Esophagus squamous epithelium (tissue), 4 donors: Measurements from ENCODE around the gene MGAT5.

ENCODE experiments used
- POLR2A ChIP-seq, 4 donors: fragments of 450-650 bp; IDR thresholded peaks; one replicate each; pipeline ENCODE4 v1.6.1; 2017; ENCODE audit warnings: antibody characterized with exemption in 4 of 4, mild to moderate bottlenecking in 4 of 4, moderate library complexity in 3 of 4
- TF ChIP-seq, protein P1 (sequence below), 6 experiments: fragments of 450-650 bp in 4 of 6; fragments of 200-600 bp in 2 of 6; sonication (generic) in 2 of 6; IDR thresholded peaks; one replicate each; pipeline ENCODE4 v1.5.1; 2016 to 2019; ENCODE audit warnings: antibody characterized with exemption in 6 of 6, mild to moderate bottlenecking in 4 of 6, moderate library complexity in 4 of 6

DNA sequence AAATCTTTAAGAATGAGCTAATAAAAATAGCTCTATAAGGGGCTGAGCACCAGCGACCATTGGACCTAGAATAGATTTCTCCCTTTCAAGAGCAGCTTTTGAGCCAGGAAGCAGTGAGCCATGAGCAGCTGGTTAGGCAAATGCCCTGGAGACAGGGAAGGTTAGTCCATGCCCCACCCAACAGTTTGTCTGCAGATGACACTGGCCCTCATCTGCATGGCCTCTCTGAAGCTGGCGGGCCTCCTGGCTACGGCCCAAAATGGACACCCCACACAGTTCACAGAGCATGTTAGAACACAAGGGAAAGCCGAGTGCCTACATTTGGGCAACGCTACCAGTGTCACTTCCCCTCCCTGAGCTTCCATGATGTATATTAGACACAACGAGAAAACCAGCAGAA is 201.1 kb downstream of the MGAT5 start:
- TF ChIP-seq, protein P1, sequence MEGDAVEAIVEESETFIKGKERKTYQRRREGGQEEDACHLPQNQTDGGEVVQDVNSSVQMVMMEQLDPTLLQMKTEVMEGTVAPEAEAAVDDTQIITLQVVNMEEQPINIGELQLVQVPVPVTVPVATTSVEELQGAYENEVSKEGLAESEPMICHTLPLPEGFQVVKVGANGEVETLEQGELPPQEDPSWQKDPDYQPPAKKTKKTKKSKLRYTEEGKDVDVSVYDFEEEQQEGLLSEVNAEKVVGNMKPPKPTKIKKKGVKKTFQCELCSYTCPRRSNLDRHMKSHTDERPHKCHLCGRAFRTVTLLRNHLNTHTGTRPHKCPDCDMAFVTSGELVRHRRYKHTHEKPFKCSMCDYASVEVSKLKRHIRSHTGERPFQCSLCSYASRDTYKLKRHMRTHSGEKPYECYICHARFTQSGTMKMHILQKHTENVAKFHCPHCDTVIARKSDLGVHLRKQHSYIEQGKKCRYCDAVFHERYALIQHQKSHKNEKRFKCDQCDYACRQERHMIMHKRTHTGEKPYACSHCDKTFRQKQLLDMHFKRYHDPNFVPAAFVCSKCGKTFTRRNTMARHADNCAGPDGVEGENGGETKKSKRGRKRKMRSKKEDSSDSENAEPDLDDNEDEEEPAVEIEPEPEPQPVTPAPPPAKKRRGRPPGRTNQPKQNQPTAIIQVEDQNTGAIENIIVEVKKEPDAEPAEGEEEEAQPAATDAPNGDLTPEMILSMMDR (IDR thresholded peaks at IDR 0.05), result no peak
- no peak for TF ChIP-seq POLR2A (IDR thresholded peaks at IDR 0.05)
